WI38 (cell line): ENCODE results near the gene PEX14.
A peak's percentile ranks its signal among the peaks of the same experiment; 100 is the strongest.

Source experiments
- H3K4me3 ChIP-seq: 2 replicates; pipeline ENCODE4 v1.5.1; 2011; ENCODE audit warnings: low read depth, mild to moderate bottlenecking, control low read depth, low read length
- TF ChIP-seq, protein P1 (sequence below): IDR thresholded peaks from 2 replicates; pipeline ENCODE4 v1.5.1; 2012; ENCODE audit warnings: low read depth, mild to moderate bottlenecking, control low read depth, low read length

PEX14 gene

GRCh38 chr1:10484521-10484920 is 9.8 kb downstream of the PEX14 start:
- no peak overlapping the region for H3K4me3 ChIP-seq
- TF ChIP-seq, protein P1, sequence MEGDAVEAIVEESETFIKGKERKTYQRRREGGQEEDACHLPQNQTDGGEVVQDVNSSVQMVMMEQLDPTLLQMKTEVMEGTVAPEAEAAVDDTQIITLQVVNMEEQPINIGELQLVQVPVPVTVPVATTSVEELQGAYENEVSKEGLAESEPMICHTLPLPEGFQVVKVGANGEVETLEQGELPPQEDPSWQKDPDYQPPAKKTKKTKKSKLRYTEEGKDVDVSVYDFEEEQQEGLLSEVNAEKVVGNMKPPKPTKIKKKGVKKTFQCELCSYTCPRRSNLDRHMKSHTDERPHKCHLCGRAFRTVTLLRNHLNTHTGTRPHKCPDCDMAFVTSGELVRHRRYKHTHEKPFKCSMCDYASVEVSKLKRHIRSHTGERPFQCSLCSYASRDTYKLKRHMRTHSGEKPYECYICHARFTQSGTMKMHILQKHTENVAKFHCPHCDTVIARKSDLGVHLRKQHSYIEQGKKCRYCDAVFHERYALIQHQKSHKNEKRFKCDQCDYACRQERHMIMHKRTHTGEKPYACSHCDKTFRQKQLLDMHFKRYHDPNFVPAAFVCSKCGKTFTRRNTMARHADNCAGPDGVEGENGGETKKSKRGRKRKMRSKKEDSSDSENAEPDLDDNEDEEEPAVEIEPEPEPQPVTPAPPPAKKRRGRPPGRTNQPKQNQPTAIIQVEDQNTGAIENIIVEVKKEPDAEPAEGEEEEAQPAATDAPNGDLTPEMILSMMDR = no peak

- H3K4me3 ChIP-seq = no peak overlapping the region
- TF ChIP-seq, protein P1 = no peak
Measured at GRCh38 chr1:10489291-10490055, 14.7 kb downstream of the PEX14 start.

- no peak overlapping the region for H3K4me3 ChIP-seq
- TF ChIP-seq, protein P1 = no peak
Measured at GRCh38 chr1:10490286-10490970, 15.7 kb downstream of the PEX14 start.

DNA sequence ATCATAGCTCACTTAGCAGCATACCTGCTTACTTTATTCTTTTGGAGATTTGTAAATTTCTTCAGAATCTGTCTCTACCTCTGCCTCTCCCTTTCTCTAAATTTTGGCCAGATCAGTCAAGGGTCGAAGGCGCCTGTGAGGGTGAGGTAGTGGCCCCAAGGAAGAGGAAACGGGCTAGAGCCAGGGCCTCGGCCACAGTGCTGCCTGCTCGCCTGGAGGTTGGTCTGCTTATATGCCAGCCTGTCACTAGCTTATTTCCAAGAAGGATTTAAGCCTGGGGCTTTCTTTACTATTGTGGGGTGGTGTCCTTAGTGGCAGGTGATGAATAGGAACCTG is 19.6 kb downstream of the PEX14 start:
- TF ChIP-seq, protein P1 = no peak
- H3K4me3 ChIP-seq = no peak overlapping the region

- H3K4me3 ChIP-seq = no peak overlapping the region
- TF ChIP-seq, protein P1 = peak; percentile 93
Measured at GRCh38 chr1:10494754-10495474, 20.2 kb downstream of the PEX14 start.

DNA sequence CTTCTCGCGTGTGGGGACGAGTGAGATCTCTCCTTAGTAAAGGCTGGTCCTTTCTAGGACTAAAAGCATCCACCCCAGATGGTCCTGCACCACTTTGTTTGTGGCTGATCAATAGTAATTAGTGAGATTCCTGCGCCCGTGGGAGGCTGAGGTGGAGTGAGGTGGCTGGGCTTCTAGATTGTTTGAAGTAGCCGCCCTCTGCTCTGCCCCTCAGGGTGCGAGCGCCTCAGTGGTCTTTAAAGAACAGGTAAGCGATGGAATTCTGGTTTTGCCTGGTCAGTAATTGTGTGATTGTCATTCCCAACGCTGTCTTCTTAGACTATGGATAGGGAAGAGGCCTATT is 20.7 kb downstream of the PEX14 start:
- no peak overlapping the region for H3K4me3 ChIP-seq
- TF ChIP-seq, protein P1 = no peak

DNA sequence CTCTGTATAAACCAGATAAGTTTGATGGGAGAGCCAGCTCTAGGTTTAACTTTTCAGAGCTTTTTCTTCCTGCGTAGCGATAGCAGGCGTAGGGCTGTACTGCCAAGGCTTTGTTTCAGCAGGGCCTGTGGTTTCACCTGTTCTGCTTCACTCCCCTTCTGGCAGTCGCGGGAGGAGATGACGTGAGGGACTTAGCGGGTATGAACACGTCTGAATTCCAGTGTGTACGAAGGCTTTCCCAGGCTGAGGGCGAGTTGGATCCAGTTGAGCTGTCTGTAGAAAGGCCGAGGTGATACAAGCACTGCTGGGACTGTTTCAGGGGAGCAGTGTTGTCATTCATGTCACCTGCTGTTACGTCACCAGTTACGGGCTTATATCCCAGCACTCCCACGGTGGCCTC is 21.2 kb downstream of the PEX14 start:
- no peak overlapping the region for H3K4me3 ChIP-seq
- TF ChIP-seq, protein P1 = no peak
